ENCODE data around the gene MRPL44. TPM values are rescaled to one million over a fixed set of nuclear protein-coding genes. Genes with fewer than 3 reads are reported as not detected.

Gene MRPL44
- total RNA-seq, 1 donor from 2014 or later: 29.9 TPM

DNA sequence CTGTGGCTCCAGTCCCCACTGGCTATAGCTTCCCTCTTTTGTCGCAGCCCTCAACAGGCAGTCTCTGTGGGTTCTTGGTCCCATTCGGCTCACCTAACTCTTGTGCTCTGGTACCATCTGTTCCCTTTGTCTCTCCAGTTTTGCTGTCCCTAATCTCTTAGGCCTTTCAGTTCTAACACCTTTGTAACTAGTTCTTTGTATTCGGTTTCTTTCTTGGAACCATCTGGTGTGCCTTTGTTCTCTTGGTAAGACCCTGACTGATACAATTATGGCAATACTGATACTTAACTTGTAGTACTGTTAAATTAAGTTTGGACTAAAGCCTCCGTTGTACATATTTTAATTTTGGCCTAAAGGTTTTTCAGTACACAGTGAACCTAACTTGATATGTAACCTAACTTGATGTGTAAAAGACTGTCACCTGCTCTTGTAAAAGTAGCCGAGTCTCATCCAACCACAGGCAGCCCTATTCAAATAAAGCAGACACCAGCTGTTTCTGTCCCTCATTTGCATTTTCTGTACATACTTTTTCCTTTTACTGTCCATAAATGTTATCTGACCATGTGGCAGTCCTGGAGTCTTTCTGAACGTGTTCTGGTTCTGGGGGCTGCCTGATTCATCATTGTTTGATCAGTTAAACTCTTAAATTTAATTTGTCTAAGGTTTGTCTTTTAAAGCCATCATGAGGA, 4.8 kb upstream of the MRPL44 start:
- Mint-ChIP-seq H3K27ac (peak overlapping the region; percentile 89), H3K36me3 (ENCODE audit: low read depth) (peaks cover 3% of the 10 kb centered on the region), H3K4me1 (peaks cover 67% of the 10 kb centered on the region), H3K4me3 (peak overlapping the region; percentile 69), H3K9me3 (no peaks in the 10 kb centered on the region), H3K27me3 (no peaks in the 10 kb centered on the region)
- CTCF ChIA-PET: interaction anchor here (2.6 kb wide), 1 partner anchor 18 kb away, joined by 11 read pairs; no protein-coding TSS in a partner anchor
- ATAC-seq (ENCODE audit: low read depth) (peak; percentile 33), DNase-seq (no peak)
- no peak for TF ChIP-seq CTCF (IDR thresholded peaks at IDR 0.05)
- intact Hi-C loops (cut with micrococcal nuclease): loop anchor here (1.0 to 10.0 kb wide), 4 partner anchors 57 to 1528 kb away; partner anchors contain the start of gene SGPP2
- POLR2A ChIA-PET: interaction anchor here (0.6 to 1.5 kb wide), 8 partner anchors 9 to 569 kb away, joined by 3 to 7 read pairs (median 3); no protein-coding TSS in a partner anchor

DNA sequence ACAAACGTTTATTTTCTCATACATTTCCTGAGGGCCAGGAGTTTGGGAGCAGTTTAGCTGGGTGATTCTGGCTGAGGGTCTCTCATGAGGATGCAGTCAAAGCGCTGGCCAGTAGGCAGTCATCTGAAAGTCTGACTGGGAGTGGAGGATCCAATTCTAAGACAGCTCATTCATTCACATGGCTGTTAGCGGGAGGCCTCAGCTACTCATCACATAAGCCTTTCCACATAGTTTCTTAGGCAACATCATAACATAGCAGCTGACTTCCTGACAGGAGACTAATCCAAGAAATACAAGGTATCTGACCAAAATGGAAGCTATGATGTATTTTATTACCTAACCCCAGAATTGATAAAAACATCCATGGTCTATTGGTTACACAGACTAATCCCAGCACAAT, 2.9 kb upstream of the MRPL44 start:
- no peaks in the 10 kb centered on the region for H3K27me3 Mint-ChIP-seq
- ATAC-seq (ENCODE audit: low read depth) (no peak), DNase-seq (no peak)
- intact Hi-C loops (cut with micrococcal nuclease): loop anchor here (10.0 kb wide), 3 partner anchors 570 to 1530 kb away; partner anchors contain the start of gene SGPP2
- TF ChIP-seq CTCF (IDR thresholded peaks at IDR 0.05): no peak
- peaks cover 8% of the 10 kb centered on the region for H3K36me3 Mint-ChIP-seq (ENCODE audit: low read depth)
- H3K27ac Mint-ChIP-seq: peak overlapping the region; percentile 53
- H3K4me3 Mint-ChIP-seq: no peak overlapping the region
- CTCF ChIA-PET: interaction anchor here (1.0 kb wide), 1 partner anchor 15 kb away, joined by 4 read pairs; no protein-coding TSS in a partner anchor
- H3K9me3 Mint-ChIP-seq: no peaks in the 10 kb centered on the region
- POLR2A ChIA-PET: interaction anchor here (1.0 to 3.3 kb wide), 2 partner anchors 10 to 58 kb away, joined by 3 to 27 read pairs; partner anchors contain the start of gene WDFY1
- peaks cover 72% of the 10 kb centered on the region for H3K4me1 Mint-ChIP-seq

- no peaks in the 10 kb centered on the region for H3K9me3 Mint-ChIP-seq
- POLR2A ChIA-PET: interaction anchor here (0.6 to 3.3 kb wide), 5 partner anchors 10 to 150 kb away, joined by 3 to 27 read pairs (median 11); partner anchors contain the start of gene WDFY1
- H3K36me3 Mint-ChIP-seq (ENCODE audit: low read depth): peaks cover 27% of the 10 kb centered on the region
- no peaks in the 10 kb centered on the region for H3K27me3 Mint-ChIP-seq
- ATAC-seq (ENCODE audit: low read depth) (no peak), DNase-seq (no peak)
- intact Hi-C loops (cut with micrococcal nuclease): loop anchor here (2.0 to 10.0 kb wide), 7 partner anchors 17 to 1531 kb away; partner anchors contain the start of genes ACSL3 and SGPP2
- H3K4me3 Mint-ChIP-seq: peak overlapping the region; percentile 61
- peak overlapping the region; percentile 94 for H3K27ac Mint-ChIP-seq
- CTCF ChIA-PET: no interaction called here
- TF ChIP-seq CTCF (IDR thresholded peaks at IDR 0.05): no peak
- peaks cover 75% of the 10 kb centered on the region for H3K4me1 Mint-ChIP-seq
Observed at GRCh38 chr2:223956300-223956699, 963 bp upstream of the MRPL44 start.

DNA sequence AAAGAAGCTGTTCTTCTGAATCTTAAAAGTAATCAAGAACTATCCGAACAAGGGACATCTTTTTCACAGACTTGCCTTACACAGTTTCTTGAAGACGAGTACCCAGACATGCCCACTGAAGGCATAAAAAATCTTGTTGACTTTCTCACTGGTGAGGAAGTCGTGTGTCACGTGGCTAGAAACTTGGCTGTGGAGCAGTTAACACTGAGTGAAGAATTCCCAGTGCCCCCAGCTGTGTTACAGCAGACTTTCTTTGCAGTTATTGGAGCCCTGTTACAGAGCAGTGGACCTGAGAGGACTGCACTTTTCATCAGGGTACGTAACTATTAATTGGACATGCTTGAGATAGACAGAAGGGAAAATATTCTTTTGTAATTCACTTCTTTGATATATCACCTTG, 2.4 kb downstream of the MRPL44 start:
- intact Hi-C loops (cut with micrococcal nuclease): loop anchor here (5.0 to 10.0 kb wide), 5 partner anchors 177 to 1535 kb away; partner anchors contain the start of gene SGPP2
- Mint-ChIP-seq H3K27ac (peak overlapping the region; percentile 47), H3K9me3 (no peaks in the 10 kb centered on the region), H3K36me3 (ENCODE audit: low read depth) (peaks cover 48% of the 10 kb centered on the region), H3K4me3 (peak overlapping the region; percentile 45), H3K4me1 (peaks cover 64% of the 10 kb centered on the region), H3K27me3 (no peaks in the 10 kb centered on the region)
- POLR2A ChIA-PET: interaction anchor here (1.3 kb wide), 1 partner anchor 10 kb away, joined by 4 read pairs; no protein-coding TSS in a partner anchor
- no peak for DNase-seq
- ATAC-seq (ENCODE audit: low read depth): no peak
- no peak for TF ChIP-seq CTCF (IDR thresholded peaks at IDR 0.05)
- CTCF ChIA-PET: interaction anchor here (3.4 kb wide), 1 partner anchor 11 kb away, joined by 25 read pairs; no protein-coding TSS in a partner anchor

DNA sequence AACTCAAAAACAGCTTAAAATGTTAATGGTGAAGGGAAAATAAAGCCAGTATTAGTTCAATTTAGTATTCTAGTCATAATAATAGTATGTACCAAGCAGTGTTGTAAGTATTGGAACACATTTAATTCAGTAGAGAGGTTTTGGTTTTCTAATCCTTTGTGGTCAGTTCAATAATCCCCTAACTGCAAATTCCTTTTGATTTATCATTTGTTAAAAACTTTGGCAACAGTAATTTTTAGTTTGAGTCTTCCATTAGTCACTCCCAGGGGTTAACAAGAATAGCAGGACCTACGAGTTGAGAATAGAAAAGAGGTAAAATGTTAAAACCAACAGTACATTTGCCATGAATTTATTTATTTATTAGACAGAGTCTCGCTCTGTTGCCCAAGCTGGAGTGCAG, 10.7 kb downstream of the MRPL44 start:
- CTCF ChIA-PET: interaction anchor here (1.2 to 6.4 kb wide), 3 partner anchors 19 to 317 kb away, joined by 3 to 134 read pairs (median 5); no protein-coding TSS in a partner anchor
- DNase-seq (no peak), ATAC-seq (ENCODE audit: low read depth) (no peak)
- Mint-ChIP-seq H3K27me3 (no peaks in the 10 kb centered on the region), H3K4me3 (no peak overlapping the region), H3K9me3 (no peaks in the 10 kb centered on the region), H3K27ac (no peak overlapping the region), H3K4me1 (peaks cover 6% of the 10 kb centered on the region), H3K36me3 (ENCODE audit: low read depth) (peaks cover 50% of the 10 kb centered on the region)
- POLR2A ChIA-PET: interaction anchor here (1.3 kb wide), 1 partner anchor 72 kb away, joined by 3 read pairs; no protein-coding TSS in a partner anchor
- TF ChIP-seq CTCF (IDR thresholded peaks at IDR 0.05): no peak
- intact Hi-C loops (cut with micrococcal nuclease): no loop called here

Data from activated B cell treated with CpG ODN at 0.5 μM for 24 hours (primary cell).